ENCODE data around the gene CACNB2.

- TF ChIP-seq POLR2A (IDR thresholded peaks at IDR 0.05; ENCODE audit: low read length) (no peak), GATA1 (IDR thresholded peaks at IDR 0.05; ENCODE audit: low read depth, low read length) (no peak)
These were observed 383.6 kb downstream of the CACNB2 start for GRCh38 chr10:18523858-18524257.
